GM23248 (cell line): ENCODE measurements around the gene CPNE5.

ENCODE experiments used
- EZH2 ChIP-seq: fragments of 200-600 bp; sonication (generic); IDR thresholded peaks from 2 replicates; pipeline ENCODE4 v1.6.1; 2018; ENCODE audit warnings: antibody characterized with exemption, mild to moderate bottlenecking; ENCODE audit not compliant: insufficient read depth, poor library complexity, severe bottlenecking
- EZH2phosphoT487 ChIP-seq: fragments of 200-600 bp; sonication (generic); IDR thresholded peaks from 2 replicates; pipeline ENCODE4 v1.6.1; 2018; ENCODE audit warnings: antibody characterized with exemption, moderate library complexity, mild to moderate bottlenecking, low read depth; ENCODE audit not compliant: insufficient read depth

- TF ChIP-seq EZH2 (no peak), EZH2phosphoT487 (no peak)
Measured at GRCh38 chr6:36697481-36697903, 141.8 kb downstream of the CPNE5 start, which contains the start of gene RAB44.
